NCI-H2196 treated with DMSO at 0.1 percent for 48 hours (cell line): ENCODE measurements around the gene ALDH1A2.
"Not testable (repeated sequence)": the region's sequence is repeated elsewhere in the genome, so short reads cannot be mapped to it uniquely, and the experiment has no call there.

Experiments used
- DNase-seq: peaks from one replicate; lab custom pipeline; 2025; ENCODE audit not compliant: unreplicated experiment; lab: John Stamatoyannopoulos, UW

The ALDH1A2 gene

DNA sequence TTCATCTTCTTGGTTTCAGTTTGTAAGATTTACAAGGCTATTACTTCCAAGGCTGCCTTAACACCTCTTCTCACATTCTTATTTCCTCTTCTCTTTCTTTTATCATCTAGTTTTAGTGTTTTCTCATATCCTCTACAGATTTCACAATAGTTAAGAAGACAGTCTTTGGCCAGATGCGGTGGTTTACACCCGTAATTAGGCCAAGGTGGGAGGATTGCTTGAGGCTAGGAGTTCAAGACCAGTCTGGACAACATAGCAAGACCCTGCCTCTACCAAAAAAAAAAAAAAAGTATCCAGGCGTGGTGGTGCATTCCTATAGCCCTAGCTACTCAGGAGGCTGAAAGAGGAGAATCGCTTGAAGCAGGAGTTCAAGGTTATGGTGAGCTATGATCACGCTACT is 3.5 kb upstream of the ALDH1A2 start:
- no peak for DNase-seq

- peak; percentile 7 for DNase-seq
Observed at GRCh38 chr15:58066042-58066867, 744 bp upstream of the ALDH1A2 start.

DNA sequence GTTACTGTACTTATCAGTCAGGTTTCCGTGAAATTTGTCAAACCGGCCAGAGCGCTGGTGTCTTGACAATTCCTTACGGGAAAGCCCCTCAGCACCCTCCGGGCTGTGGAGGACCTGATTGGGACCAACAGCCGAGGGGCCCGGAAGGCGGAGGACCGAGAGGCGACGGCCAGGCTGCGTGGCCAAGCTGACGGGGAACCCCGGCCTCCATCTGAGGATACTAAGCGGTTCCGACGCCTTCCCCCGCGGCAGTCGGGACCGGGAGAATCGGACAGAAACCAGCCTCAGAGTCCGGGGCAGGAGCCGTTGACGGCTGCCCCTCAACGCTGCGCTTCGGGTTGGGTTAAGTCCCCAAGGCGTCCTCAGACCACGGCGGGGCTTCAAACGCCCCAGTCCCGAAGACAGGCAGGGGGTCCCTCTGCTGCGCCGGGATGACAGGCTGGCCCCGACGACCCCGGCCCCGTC is 499 bp downstream of the ALDH1A2 start:
- no peak for DNase-seq

GRCh38 chr15:58064082-58064979 is 1.2 kb downstream of the ALDH1A2 start:
- no peak for DNase-seq

DNA sequence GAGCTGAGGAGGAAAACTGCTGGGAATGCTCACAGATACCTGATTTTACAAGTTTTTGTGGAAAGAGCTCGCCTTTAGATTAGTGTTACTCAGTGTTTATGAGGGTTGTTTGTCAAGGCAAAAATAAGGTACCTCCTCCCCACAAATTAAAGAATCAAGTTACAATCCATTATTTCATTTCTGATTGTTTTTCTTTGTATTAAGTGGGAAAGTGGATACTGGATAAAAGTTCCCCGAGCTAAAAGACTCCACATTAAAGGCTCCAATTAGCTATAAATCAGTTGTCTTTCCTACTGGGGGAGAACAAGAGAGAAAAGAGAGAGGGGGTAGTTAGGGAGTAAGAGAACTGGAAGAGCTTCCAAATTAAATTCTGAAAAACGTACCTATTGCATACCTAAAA is 1.9 kb downstream of the ALDH1A2 start:
- no peak for DNase-seq

DNA sequence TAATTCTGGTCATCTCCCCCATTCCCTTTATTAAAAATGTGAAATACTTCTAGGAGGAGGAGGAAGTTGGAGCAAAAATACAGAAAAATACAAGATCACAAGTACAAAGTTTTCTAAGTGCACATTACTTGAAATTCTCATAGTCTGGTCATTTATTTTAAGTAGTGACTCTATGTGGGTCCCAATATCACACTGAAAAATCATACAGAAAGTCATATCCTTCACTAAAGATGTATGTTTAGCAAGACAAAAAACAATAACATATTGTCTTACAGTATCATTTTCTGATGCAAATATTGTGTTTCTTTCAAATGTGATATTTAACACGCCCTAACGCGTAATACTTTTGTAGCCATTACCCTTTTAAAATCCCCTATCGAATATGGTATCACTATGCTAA is 2.5 kb downstream of the ALDH1A2 start:
- no peak for DNase-seq

- no peak for DNase-seq
Observed at GRCh38 chr15:58062175-58062574, 3.3 kb downstream of the ALDH1A2 start.

DNA sequence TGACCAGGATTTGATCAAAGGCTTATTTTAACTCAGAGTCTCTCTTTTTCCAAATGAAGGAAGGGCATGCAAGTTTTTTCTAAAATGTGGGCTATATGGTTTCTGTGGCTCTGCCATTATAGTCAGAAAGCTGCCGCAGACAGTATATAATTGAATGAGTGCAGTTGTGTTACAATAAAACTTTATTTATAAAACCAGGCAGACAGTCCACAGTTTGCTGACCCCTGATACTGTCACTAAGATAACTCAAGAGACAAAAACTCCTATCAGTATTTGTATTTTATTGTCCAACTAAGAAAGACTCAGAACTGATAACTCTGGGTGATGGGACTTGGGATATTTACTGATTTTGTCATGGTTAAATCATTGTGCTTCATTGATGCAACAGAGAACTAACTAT is 4.9 kb downstream of the ALDH1A2 start:
- DNase-seq, result no peak

- no peak for DNase-seq
Observed at GRCh38 chr15:58058729-58059128, 6.8 kb downstream of the ALDH1A2 start.

DNA sequence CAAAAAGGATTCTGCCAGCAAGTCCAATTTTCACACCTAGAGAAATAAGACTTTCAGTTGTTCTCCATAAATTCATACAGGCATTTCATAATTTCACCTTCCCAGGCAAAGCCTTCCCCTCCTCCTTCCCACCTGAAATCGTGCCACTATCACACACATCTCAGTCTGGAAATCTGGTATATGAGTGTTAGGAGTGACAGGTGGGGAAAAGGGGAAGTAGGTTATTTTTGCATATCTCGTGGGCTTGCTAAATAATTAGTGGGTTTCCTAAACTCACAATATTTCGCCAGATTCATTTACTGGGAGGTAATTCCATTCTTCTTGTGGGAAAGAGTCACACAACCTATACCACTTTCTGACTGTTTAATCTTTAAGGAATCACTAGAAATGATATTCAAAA is 7.4 kb downstream of the ALDH1A2 start:
- no peak for DNase-seq

GRCh38 chr15:58057559-58057958 is 8.0 kb downstream of the ALDH1A2 start:
- DNase-seq, result no peak

GRCh38 chr15:58056015-58056414 is 9.5 kb downstream of the ALDH1A2 start:
- no peak for DNase-seq

GRCh38 chr15:58053315-58054153 is 12.0 kb downstream of the ALDH1A2 start:
- no peak for DNase-seq

DNA sequence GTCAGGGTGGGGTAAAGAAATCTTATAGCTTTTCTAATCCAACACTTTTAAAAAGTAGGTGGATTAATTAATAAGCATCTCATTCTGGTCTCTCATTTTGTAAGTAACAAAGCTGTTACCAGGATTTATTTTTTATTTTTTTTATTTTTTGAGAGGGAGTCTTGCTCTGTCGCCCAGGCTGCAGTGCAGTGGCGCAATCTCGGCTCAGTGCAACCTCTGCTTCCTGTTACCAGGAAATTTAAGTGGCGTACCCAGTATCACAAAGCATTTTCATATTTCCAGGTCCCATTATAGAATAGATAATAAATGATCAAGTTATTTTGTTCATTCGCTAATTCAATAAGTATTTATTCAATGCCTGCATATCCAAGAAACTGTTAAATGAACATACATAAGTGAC is 13.2 kb downstream of the ALDH1A2 start:
- no peak for DNase-seq

- no peak for DNase-seq
Observed at GRCh38 chr15:58049520-58050227, 15.8 kb downstream of the ALDH1A2 start.

- DNase-seq, result no peak
Observed at GRCh38 chr15:58048261-58048660, 17.2 kb downstream of the ALDH1A2 start.

- no peak for DNase-seq
Observed at GRCh38 chr15:58047149-58047548, 18.4 kb downstream of the ALDH1A2 start.

GRCh38 chr15:58046467-58046866 is 19.0 kb downstream of the ALDH1A2 start:
- no peak for DNase-seq

DNA sequence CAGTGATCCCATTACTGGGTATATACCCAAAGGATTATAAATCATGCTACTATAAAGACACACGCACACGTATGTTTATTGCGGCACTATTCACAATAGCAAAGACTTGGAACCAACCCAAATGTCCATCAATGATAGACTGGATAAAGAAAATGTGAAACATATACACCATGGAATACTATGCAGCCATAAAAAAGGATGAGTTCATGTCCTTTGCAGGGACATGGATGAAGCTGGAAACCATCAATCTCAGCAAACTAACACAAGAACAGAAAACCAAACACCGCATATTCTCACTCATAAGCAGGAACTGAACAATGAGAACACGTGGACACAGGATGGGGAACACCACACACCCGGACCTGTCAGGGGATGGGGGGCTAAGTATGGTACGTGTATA is 20.1 kb downstream of the ALDH1A2 start:
- not testable (repeated sequence) for DNase-seq

GRCh38 chr15:58044551-58044950 is 21.0 kb downstream of the ALDH1A2 start:
- DNase-seq, result no peak
